ENCODE measurements around the gene ASB8.
A peak's percentile ranks its signal among the peaks of the same experiment; 100 is the strongest.
"Not testable (repeated sequence)": the region's sequence is repeated elsewhere in the genome, so short reads cannot be mapped to it uniquely, and the experiment has no call there.

ASB8 gene

GRCh38 chr12:48131517-48131916, 25.8 kb downstream of the ASB8 start:
- DNase-seq: no peak

GRCh38 chr12:48129376-48129775, 27.9 kb downstream of the ASB8 start:
- no peak for DNase-seq

DNA sequence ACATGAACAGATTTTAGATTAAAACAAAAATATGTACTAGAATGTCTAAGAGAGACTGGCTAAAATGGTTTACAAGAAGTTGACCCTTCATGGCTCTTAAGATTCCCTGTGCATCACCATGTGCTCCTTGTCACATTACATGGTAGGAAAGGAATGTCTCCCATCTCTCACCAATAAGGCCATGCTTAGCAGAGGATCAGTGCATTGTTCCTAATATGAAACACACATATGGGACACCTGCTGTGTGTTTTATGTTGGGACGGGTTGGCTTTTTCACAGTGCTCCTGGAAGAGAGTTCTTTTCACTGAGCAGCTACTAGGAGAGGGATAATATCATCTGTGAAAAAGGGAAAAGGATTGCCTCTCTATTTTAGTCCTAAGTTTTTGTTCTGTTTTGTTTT, 28.5 kb downstream of the ASB8 start:
- DNase-seq: no peak

- no peak for DNase-seq
Observed at GRCh38 chr12:48126953-48127630, 30.2 kb downstream of the ASB8 start.

DNA sequence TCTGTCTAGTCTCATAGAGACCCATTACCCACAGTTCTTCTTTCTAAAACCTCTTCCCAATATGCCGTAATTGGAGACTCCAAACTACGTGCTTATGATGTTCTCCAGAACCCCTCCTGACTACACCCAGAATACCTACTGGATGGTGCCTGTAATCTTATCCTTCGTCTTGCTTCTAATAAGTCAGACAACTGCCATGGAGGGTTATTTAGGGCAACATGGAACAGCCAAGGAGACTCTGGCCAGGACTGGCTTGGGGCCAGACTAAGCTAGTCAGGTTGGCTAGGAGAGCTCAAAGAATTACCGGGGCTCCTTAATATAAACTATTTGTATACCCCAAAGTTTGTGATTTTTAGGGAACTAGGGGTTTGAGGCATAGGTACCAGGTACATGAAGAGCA, 31.3 kb downstream of the ASB8 start:
- DNase-seq: no peak

DNA sequence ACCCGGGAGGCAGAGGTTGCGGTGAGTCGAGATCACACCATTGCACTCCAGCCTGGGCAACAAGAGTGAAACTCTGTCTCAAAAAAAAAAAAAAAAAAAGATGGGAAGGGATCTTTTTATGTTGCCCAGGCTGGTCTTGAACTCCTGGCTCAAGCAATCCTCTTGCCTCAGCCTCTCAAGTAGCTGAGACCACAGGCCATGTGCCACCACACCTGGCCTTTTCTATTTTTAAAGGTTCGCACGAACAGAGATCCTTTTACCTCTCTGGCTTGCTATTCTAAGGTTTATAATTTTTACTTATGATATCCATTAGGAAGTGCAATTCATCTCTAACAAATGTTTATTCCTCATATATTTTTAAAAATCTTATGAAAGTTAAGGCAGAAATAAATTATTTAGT, 31.8 kb downstream of the ASB8 start:
- DNase-seq: not testable (repeated sequence)

GRCh38 chr12:48123169-48123568, 34.1 kb downstream of the ASB8 start:
- no peak for DNase-seq

- DNase-seq: no peak
Observed at GRCh38 chr12:48122065-48122834, 35.1 kb downstream of the ASB8 start.

GRCh38 chr12:48121522-48121921, 35.8 kb downstream of the ASB8 start:
- DNase-seq: no peak

- no peak for DNase-seq
Observed at GRCh38 chr12:48119834-48120195, 37.5 kb downstream of the ASB8 start.

- peak; percentile 65 for DNase-seq
Observed at GRCh38 chr12:48119078-48119833, 38.1 kb downstream of the ASB8 start, which contains the start of gene PFKM. Gene PFKM, plus strand, starts transcription at chr12:48119364. Its CDS starts 3,411 bp downstream, at chr12:48122775.

- no peak for DNase-seq
Observed at GRCh38 chr12:48118284-48118871, 38.9 kb downstream of the ASB8 start.

- DNase-seq: no peak
Observed at GRCh38 chr12:48115957-48116356, 41.4 kb downstream of the ASB8 start.

DNA sequence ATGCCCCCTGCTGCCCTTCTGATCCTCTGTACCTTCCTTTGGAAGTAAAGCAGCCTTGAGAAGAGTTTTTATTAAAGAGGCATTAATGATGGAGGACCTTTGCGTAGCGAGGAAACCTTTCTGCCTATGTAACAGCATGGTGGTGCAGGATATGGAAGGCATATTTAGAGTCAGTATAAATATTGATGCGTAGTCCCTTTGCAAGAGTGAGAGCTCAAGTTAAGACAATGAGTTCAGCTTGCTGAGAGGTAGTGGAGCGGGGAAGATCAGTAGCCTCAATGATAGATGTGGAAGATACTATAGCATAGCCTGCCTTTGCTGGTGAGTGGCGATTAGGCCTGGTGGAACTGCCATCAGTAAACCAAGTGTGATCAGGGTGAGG, 46.0 kb downstream of the ASB8 start:
- DNase-seq: not testable (repeated sequence)

GRCh38 chr12:48110691-48111311, 46.5 kb downstream of the ASB8 start:
- no peak for DNase-seq

DNA sequence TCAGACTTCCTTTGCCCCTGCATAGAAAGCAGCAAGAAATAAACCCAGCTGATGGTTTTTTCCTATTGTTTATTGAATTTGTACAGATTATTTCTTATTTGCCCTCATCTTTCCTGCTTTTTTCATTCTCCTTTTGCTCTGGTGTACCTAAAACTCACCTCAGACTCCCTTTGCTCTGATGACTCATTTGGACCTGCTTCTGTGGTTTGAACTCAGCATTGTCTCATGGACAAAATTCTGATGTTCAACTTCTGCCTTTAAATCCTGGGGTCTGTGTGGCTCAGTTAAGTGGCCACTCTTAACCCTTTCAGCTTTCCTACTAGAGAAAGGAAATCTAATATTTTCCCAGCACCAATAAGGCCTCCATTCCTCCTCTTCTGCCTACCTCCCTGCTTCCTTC, 47.9 kb downstream of the ASB8 start:
- no peak for DNase-seq

- no peak for DNase-seq
Observed at GRCh38 chr12:48106681-48107613, 50.4 kb downstream of the ASB8 start.

- peak; percentile 87 for DNase-seq
Observed at GRCh38 chr12:48105867-48106680, 51.2 kb downstream of the ASB8 start, which contains the start of gene SENP1. Gene SENP1, minus strand, starts transcription at chr12:48106079. Its CDS starts 4,607 bp downstream, at chr12:48101472.

- peak; percentile 51 for DNase-seq
Observed at GRCh38 chr12:48105321-48105866, 51.9 kb downstream of the ASB8 start.

DNA sequence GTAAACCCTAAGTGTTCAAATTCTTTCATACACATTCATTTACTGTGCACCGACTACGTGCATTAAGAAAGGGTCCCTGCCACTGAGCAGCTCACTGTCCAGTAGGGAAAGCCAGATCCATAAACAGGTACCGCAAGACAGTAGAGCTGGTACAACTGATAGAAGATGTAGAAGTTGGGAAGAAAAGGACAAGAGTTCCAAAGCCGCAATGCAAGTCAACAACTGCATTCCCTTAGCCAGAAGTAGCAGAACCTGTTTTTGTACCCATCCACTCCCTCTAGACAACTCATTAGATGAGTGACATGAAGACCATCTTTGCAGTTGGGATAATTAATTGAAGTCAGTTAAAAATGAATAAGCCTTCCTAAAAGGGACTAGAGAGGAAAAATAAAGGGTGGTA, 52.8 kb downstream of the ASB8 start:
- DNase-seq: no peak
